A549 (cell line): ENCODE measurements around the gene GLIS1. TPM values are rescaled to one million over a fixed set of nuclear protein-coding genes. Genes with fewer than 3 reads are reported as not detected.

Experiments
- ATAC-seq, 2 experiments: fragments of 200-7000 bp in 1 of 2; fragments of >200 bp in 1 of 2; cut with Nextera tagmentation in 1 of 2; cut with Tn5 transposase in 1 of 2; 3 replicates each; pipeline versions ENCODE4 v1.8.0 to v1.9.1; 2018 to 2020; ENCODE audit warnings: mild to moderate bottlenecking in 1 of 2, moderate library complexity in 1 of 2
- CTCF ChIA-PET: fragments of 300-600 bp; sonication (Branson Sonifier 250); formaldehyde crosslinking; extraction: SDS; loops from one replicate; lab custom pipeline; 2021; ENCODE audit warnings: antibody characterized with exemption, inconsistent platforms; lab: Yijun Ruan, JAX
- POLR2A ChIA-PET: fragments of 350-600 bp; formaldehyde crosslinking; extraction: SDS; loops from one replicate; lab custom pipeline; 2021; ENCODE audit warnings: antibody characterized with exemption, inconsistent platforms; lab: Yijun Ruan, JAX
- DNase-seq, 2 experiments: peaks; one replicate each; pipeline versions ENCODE4 v3.0.0 to v3.0.0-alpha.2; 2011 to 2016; ENCODE audit warnings: low read depth in 1 of 2, low spot score in 1 of 2
- FAIRE-seq: peaks from 2 replicates; lab custom pipeline; 2011; peaks lifted over from hg19 to GRCh38; lab: Jason Lieb, UNC
- H3K27ac ChIP-seq, 2 experiments: fragments of >200 bp; sonication (Bioruptor Twin); formaldehyde crosslinking; 3 replicates each; pipeline ENCODE4 v1.5.1; 2016 to 2017
- H3K4me1 ChIP-seq: fragments of >200 bp; sonication (Bioruptor Twin); formaldehyde crosslinking; 3 replicates; pipeline ENCODE4 v1.6.1; 2016
- H3K4me2 ChIP-seq: fragments of >200 bp; sonication (Bioruptor Twin); formaldehyde crosslinking; 3 replicates; pipeline ENCODE4 v1.6.1; 2016
- H3K4me3 ChIP-seq: fragments of >200 bp; sonication (Bioruptor Twin); formaldehyde crosslinking; 3 replicates; pipeline ENCODE4 v1.5.1; 2016
- H3K9me3 ChIP-seq: fragments of >200 bp; sonication (Bioruptor Twin); formaldehyde crosslinking; 3 replicates; pipeline ENCODE4 v1.6.1; 2016
- CBX2 ChIP-seq: fragments of 200-600 bp; sonication (generic); IDR thresholded peaks from 2 replicates; pipeline ENCODE4 v1.6.1; 2016; ENCODE audit warnings: low read depth, mild to moderate bottlenecking, borderline replicate concordance
- CBX8 ChIP-seq: fragments of 200-600 bp; sonication (generic); IDR thresholded peaks from 2 replicates; pipeline ENCODE4 v1.6.1; 2016
- EHF ChIP-seq: fragments of 250-450 bp; sonication (Bioruptor Pico); IDR thresholded peaks from 2 replicates; pipeline ENCODE4 v1.5.0; 2020; ENCODE audit warnings: mild to moderate bottlenecking
- EP300 ChIP-seq, 2 experiments: fragments of >200 bp; sonication (Bioruptor Twin); formaldehyde crosslinking; IDR thresholded peaks; 2 replicates in 1 of 2; 3 replicates in 1 of 2; pipeline ENCODE4 v1.6.1; 2016 to 2017
- ESRRA ChIP-seq: fragments of 150-350 bp; IDR thresholded peaks from 2 replicates; pipeline ENCODE4 v1.6.1; 2014; ENCODE audit warnings: mild to moderate bottlenecking, low read length, borderline replicate concordance
- FOSB ChIP-seq: fragments of 250-450 bp; sonication (Bioruptor Pico); IDR thresholded peaks from 2 replicates; pipeline ENCODE4 v1.5.0; 2020; ENCODE audit warnings: mild to moderate bottlenecking, moderate library complexity
- HOXA7 ChIP-seq: fragments of 250-450 bp; sonication (Bioruptor Pico); IDR thresholded peaks from 2 replicates; pipeline ENCODE4 v1.5.0; 2020; ENCODE audit warnings: mild to moderate bottlenecking, moderate library complexity
- HOXB5 ChIP-seq: fragments of 250-450 bp; sonication (Bioruptor Pico); IDR thresholded peaks from 2 replicates; pipeline ENCODE4 v1.5.0; 2020; ENCODE audit warnings: mild to moderate bottlenecking, moderate library complexity
- JUN ChIP-seq, 2 experiments: fragments of >200 bp; sonication (Bioruptor Twin); formaldehyde crosslinking; IDR thresholded peaks; 2 replicates in 1 of 2; 3 replicates in 1 of 2; pipeline ENCODE4 v1.6.1; 2016 to 2017
- KDM5A ChIP-seq: fragments of 200-600 bp; sonication (generic); IDR thresholded peaks from 2 replicates; pipeline ENCODE4 v1.6.1; 2016; ENCODE audit warnings: antibody characterized with exemption, mild to moderate bottlenecking
- NPAS2 ChIP-seq: fragments of 250-450 bp; sonication (Bioruptor Pico); IDR thresholded peaks from 2 replicates; pipeline ENCODE4 v1.8.0; 2022; ENCODE audit warnings: mild to moderate bottlenecking, moderate library complexity, borderline replicate concordance
- POLR2AphosphoS2 ChIP-seq: conservative IDR thresholded peaks from 2 replicates; pipeline ENCODE4 v1.6.1; 2012; ENCODE audit warnings: low read length, improper control_type of control experiment, inconsistent platforms
- RARB ChIP-seq: fragments of 250-450 bp; sonication (Bioruptor Pico); IDR thresholded peaks from 2 replicates; pipeline ENCODE4 v1.8.0; 2021; ENCODE audit warnings: mild to moderate bottlenecking, moderate library complexity
- RCOR1 ChIP-seq: fragments of 150-350 bp; IDR thresholded peaks from 2 replicates; pipeline ENCODE4 v1.6.1; 2014; ENCODE audit warnings: antibody characterized with exemption, low read length, low read depth
- SREBF2 ChIP-seq: fragments of 450-650 bp; IDR thresholded peaks from 2 replicates; pipeline ENCODE4 v1.6.1; 2014; ENCODE audit warnings: mild to moderate bottlenecking, moderate library complexity
- TP53 ChIP-seq: fragments of 250-450 bp; sonication (Bioruptor Pico); IDR thresholded peaks from 2 replicates; pipeline ENCODE4 v1.5.0; 2021; ENCODE audit warnings: mild to moderate bottlenecking, moderate library complexity
- WGBS: methylation state at CpG from one replicate; pipeline ENCODE4 v1.1.6; 2017; ENCODE audit errors: missing lambda C conversion rate; 5-methylcytosine and 5-hydroxymethylcytosine counted together
- polyA plus RNA-seq, 4 experiments: library from polyadenylated mRNA; depleted of rRNA in 3 of 4; stranded (reverse); fragments of >200 nt; fragmentation: RNase III in 1 of 4; extraction: RNeasy Plus Mini Kit Qiagen cat#74134 plus additional on column Dnase treatment in 1 of 4; gene quantifications; 2 replicates in 3 of 4; 3 replicates in 1 of 4; pipeline ENCODE4 v1.2.3, GENCODE V29; 2011 to 2017
- TF ChIP-seq, protein P1 (sequence below): fragments of 200-600 bp; sonication (generic); IDR thresholded peaks from 2 replicates; pipeline ENCODE4 v1.6.1; 2016; ENCODE audit warnings: antibody characterized with exemption, mild to moderate bottlenecking, moderate library complexity
- TF ChIP-seq, protein P2 (sequence below): fragments of 150-350 bp; IDR thresholded peaks from 2 replicates; pipeline ENCODE4 v1.6.1; 2014; ENCODE audit warnings: low read depth, mild to moderate bottlenecking, low read length
- TF ChIP-seq, protein P3 (sequence below): IDR thresholded peaks from 2 replicates; pipeline ENCODE4 v1.6.1; 2012; ENCODE audit warnings: low read depth, borderline replicate concordance
- TF ChIP-seq, protein P4 (sequence below): fragments of >200 bp; sonication (Bioruptor Twin); formaldehyde crosslinking; IDR thresholded peaks from 3 replicates; pipeline ENCODE4 v1.6.1; 2016
- TF ChIP-seq, protein P5 (sequence below): fragments of >200 bp; sonication (Bioruptor Twin); formaldehyde crosslinking; IDR thresholded peaks from 2 replicates; pipeline ENCODE4 v1.6.1; 2016
- TF ChIP-seq, protein P6 (sequence below): fragments of 250-450 bp; sonication (Bioruptor Pico); IDR thresholded peaks from 2 replicates; pipeline ENCODE4 v1.5.0; 2021; ENCODE audit warnings: mild to moderate bottlenecking, moderate library complexity, borderline replicate concordance

GLIS1 gene
- polyA plus RNA-seq, 2 of the 4 experiments (the other 2 are of a cell fraction), result 0.04 TPM; not detected in 1

DNA sequence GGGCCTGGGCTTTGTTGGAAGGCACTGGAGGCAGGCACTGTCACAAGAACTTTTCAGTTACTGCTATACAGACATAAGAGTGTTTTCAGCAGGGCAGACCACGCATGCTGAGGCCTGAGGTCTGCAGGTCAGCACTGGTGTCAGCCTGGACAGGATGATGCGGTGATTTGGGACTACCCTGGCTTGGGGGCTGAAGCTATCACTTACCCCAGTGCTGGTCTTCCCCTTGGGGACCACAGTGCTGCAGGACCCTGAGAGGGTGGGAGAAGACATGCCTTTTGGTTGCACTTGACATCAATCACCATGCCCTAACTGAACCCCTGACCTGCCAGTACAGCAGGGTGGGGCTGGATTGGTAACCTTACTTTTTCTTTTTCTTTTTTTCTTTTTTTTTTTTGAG is 270.6 kb downstream of the GLIS1 start (continued):
- TF ChIP-seq, protein P1, sequence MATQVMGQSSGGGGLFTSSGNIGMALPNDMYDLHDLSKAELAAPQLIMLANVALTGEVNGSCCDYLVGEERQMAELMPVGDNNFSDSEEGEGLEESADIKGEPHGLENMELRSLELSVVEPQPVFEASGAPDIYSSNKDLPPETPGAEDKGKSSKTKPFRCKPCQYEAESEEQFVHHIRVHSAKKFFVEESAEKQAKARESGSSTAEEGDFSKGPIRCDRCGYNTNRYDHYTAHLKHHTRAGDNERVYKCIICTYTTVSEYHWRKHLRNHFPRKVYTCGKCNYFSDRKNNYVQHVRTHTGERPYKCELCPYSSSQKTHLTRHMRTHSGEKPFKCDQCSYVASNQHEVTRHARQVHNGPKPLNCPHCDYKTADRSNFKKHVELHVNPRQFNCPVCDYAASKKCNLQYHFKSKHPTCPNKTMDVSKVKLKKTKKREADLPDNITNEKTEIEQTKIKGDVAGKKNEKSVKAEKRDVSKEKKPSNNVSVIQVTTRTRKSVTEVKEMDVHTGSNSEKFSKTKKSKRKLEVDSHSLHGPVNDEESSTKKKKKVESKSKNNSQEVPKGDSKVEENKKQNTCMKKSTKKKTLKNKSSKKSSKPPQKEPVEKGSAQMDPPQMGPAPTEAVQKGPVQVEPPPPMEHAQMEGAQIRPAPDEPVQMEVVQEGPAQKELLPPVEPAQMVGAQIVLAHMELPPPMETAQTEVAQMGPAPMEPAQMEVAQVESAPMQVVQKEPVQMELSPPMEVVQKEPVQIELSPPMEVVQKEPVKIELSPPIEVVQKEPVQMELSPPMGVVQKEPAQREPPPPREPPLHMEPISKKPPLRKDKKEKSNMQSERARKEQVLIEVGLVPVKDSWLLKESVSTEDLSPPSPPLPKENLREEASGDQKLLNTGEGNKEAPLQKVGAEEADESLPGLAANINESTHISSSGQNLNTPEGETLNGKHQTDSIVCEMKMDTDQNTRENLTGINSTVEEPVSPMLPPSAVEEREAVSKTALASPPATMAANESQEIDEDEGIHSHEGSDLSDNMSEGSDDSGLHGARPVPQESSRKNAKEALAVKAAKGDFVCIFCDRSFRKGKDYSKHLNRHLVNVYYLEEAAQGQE, result no peak
- TF ChIP-seq, protein P2, sequence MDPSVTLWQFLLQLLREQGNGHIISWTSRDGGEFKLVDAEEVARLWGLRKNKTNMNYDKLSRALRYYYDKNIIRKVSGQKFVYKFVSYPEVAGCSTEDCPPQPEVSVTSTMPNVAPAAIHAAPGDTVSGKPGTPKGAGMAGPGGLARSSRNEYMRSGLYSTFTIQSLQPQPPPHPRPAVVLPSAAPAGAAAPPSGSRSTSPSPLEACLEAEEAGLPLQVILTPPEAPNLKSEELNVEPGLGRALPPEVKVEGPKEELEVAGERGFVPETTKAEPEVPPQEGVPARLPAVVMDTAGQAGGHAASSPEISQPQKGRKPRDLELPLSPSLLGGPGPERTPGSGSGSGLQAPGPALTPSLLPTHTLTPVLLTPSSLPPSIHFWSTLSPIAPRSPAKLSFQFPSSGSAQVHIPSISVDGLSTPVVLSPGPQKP, result no peak
- no peak for TF ChIP-seq ESRRA
- TF ChIP-seq, protein P3, sequence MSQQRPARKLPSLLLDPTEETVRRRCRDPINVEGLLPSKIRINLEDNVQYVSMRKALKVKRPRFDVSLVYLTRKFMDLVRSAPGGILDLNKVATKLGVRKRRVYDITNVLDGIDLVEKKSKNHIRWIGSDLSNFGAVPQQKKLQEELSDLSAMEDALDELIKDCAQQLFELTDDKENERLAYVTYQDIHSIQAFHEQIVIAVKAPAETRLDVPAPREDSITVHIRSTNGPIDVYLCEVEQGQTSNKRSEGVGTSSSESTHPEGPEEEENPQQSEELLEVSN, result no peak
- no peak for TF ChIP-seq FOSB (CRISPR knock-in tag)
- no peak for TF ChIP-seq EP300 (IDR thresholded peaks at IDR 0.05)
- TF ChIP-seq CBX8, result no peak

DNA sequence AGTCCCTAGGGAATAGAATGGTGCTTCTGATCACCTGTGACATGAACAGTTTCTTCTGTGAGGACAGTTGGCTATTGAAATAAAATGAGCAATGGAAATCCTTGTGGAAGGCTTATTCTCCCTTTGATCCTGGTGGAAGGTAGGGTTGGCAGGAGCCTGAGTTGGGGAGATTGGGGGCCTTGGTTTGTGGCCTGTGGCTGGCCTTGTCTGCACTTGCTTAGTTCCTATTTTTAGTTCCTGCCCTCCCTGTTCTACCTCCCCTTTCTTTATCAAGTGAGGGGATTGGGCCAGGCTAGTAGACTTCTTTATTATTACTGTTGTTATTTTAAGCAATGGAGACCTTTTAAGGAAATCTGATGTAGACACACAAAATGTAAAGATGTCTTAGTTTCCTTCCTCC is 271.6 kb downstream of the GLIS1 start:
- ChIA-PET POLR2A (no interaction called here), CTCF (no interaction called here)
- Histone ChIP-seq H3K9me3 (no peaks in the 10 kb centered on the region), H3K4me1 (no peaks in the 10 kb centered on the region), H3K4me3 (no peak overlapping the region), H3K27ac (no peak overlapping the region), H3K4me2 (no peak overlapping the region)
- ATAC-seq, result no peak
- TF ChIP-seq JUN (IDR thresholded peaks at IDR 0.05), result no peak
- TF ChIP-seq, protein P4, sequence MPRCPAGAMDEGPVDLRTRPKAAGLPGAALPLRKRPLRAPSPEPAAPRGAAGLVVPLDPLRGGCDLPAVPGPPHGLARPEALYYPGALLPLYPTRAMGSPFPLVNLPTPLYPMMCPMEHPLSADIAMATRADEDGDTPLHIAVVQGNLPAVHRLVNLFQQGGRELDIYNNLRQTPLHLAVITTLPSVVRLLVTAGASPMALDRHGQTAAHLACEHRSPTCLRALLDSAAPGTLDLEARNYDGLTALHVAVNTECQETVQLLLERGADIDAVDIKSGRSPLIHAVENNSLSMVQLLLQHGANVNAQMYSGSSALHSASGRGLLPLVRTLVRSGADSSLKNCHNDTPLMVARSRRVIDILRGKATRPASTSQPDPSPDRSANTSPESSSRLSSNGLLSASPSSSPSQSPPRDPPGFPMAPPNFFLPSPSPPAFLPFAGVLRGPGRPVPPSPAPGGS, result no peak
- DNase-seq, result no peak
- no peak for FAIRE-seq

DNA sequence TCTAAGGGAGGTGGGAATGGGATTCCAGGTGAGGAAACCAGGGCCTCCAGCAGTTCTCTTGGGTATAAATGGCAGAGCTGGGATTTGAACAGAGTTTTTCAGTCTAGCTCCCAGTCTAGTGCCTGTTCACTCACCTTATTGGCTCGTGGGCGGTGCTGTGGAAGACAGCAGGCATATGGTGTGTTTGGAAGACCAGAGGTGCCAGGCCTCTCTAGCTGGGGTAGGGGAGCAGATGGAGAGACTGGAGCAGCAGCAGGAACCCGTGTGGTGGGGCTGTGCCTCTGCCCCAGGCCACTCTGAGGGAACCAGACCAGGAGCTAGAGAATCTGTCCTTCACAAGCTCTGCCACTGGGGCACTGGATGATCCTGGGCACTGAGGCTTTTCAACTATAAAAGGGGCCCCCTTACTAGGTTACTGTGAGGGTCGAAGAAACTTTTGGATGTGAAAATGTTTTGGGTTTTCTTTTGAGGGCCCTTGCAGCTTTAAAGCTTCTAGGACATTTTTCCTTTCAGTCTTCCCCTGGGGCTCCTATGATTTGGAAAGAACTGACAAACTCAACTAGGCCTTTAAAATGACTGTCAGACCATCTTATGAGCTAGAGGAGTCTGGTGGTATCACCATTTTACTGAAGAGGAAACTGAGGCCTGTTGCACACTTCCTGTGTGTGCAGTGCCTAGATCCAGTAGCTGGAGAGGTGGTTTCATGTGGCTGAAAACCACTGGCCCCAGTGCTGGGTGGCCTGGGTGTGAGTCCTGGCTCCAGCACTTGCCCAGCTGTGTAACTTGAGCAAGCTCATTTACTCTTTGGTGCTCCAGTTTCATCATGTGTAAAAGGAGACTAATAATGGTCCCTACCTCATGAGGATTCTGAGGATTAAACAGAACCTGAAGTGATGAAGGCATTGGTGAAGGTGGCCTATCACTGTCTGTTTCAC is 273.7 kb downstream of the GLIS1 start:
- Histone ChIP-seq H3K4me3 (no peak overlapping the region), H3K4me2 (no peak overlapping the region), H3K9me3 (no peaks in the 10 kb centered on the region), H3K27ac (no peak overlapping the region), H3K4me1 (no peaks in the 10 kb centered on the region)
- no peak for ATAC-seq
- FAIRE-seq, result no peak
- WGBS, result 38% methylated on average over 4 of the region's 4 CpGs
- no peak for DNase-seq
- ChIA-PET CTCF (interaction anchor here (0.5 to 3.4 kb wide), 5 partner anchors 16 to 991 kb away, joined by 3 to 15 read pairs (median 4); partner anchors contain the start of gene LRRC42), POLR2A (no interaction called here)
- no peak for TF ChIP-seq POLR2AphosphoS2
- no peak for TF ChIP-seq RARB (CRISPR knock-in tag)
- no peak for TF ChIP-seq KDM5A
- TF ChIP-seq EHF, result no peak
- TF ChIP-seq HOXA7 (CRISPR knock-in tag), result no peak
- no peak for TF ChIP-seq RCOR1
- no peak for TF ChIP-seq HOXB5 (CRISPR knock-in tag)
- TF ChIP-seq ESRRA, result no peak
- TF ChIP-seq, protein P5, sequence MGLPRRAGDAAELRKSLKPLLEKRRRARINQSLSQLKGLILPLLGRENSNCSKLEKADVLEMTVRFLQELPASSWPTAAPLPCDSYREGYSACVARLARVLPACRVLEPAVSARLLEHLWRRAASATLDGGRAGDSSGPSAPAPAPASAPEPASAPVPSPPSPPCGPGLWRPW, result no peak
- TF ChIP-seq NPAS2 (CRISPR knock-in tag), result no peak
- TF ChIP-seq, protein P6, sequence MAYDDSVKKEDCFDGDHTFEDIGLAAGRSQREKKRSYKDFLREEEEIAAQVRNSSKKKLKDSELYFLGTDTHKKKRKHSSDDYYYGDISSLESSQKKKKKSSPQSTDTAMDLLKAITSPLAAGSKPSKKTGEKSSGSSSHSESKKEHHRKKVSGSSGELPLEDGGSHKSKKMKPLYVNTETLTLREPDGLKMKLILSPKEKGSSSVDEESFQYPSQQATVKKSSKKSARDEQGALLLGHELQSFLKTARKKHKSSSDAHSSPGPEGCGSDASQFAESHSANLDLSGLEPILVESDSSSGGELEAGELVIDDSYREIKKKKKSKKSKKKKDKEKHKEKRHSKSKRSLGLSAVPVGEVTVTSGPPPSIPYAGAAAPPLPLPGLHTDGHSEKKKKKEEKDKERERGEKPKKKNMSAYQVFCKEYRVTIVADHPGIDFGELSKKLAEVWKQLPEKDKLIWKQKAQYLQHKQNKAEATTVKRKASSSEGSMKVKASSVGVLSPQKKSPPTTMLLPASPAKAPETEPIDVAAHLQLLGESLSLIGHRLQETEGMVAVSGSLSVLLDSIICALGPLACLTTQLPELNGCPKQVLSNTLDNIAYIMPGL (CRISPR knock-in tag), result no peak
- TF ChIP-seq SREBF2, result no peak
- TF ChIP-seq FOSB (CRISPR knock-in tag), result no peak
- TF ChIP-seq CBX2, result no peak
- TF ChIP-seq TP53 (CRISPR knock-in tag), result no peak
